ENCODE results near the gene PACSIN1. TPM values are rescaled to one million over a fixed set of nuclear protein-coding genes. Genes with fewer than 3 reads are reported as not detected.

PACSIN1 gene
- polyA plus RNA-seq, 1 donor (not counting 4 experiments of a cell fraction or from before 2014, with no cell fraction given), result not detected

DNA sequence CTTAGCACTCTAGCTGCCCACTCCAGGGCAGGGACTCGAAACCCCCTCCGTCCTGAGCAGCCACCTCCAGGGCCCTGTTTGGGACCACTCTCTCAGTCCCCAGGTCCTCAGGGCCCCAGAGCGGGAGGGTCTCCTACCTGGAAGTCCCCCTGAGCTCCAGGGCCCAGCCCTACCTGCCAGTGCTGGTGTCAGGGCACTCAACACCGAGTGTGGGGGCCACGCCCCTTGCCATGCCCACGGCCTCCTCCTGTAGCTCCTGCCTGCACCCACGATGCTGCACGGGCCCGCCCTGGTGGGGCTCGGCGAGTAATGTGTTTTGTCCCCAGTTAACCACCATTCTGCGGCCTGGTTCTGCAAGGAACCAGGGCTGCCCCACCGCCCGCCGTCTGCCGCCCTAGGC, 68.8 kb downstream of the PACSIN1 start:
- no peak overlapping the region for H2AFZ ChIP-seq (ENCODE audit: control insufficient read depth, low read length)
- H3K27me3 ChIP-seq (ENCODE audit: control insufficient read depth, extremely low read depth, insufficient read depth, low read length), result no peaks in the 10 kb centered on the region
- no peaks in the 10 kb centered on the region for H3K36me3 ChIP-seq (ENCODE audit: control insufficient read depth in 2 of 2, extremely low read depth in 1 of 2, insufficient read depth in 2 of 2, low read length in 2 of 2)
- H3K9ac ChIP-seq (ENCODE audit: control insufficient read depth, extremely low read depth, insufficient read depth, low read length), result no peak overlapping the region
- no peaks in the 10 kb centered on the region for H3K79me2 ChIP-seq (ENCODE audit: control insufficient read depth, insufficient read depth, low read length)
- no peak overlapping the region for H3K4me2 ChIP-seq (ENCODE audit: control insufficient read depth, extremely low read depth, insufficient read depth, low read depth, low read length)
- dilution Hi-C loops (cut with MboI; ENCODE audit: extremely low pct_ligation_motif_present, low sequenced_read_pairs), result no loop called here
- no peak for FAIRE-seq
- H3K27ac ChIP-seq (ENCODE audit: control insufficient read depth, insufficient read depth, low read length), result no peak overlapping the region
- no peak overlapping the region for H3K4me3 ChIP-seq (ENCODE audit: control insufficient read depth in 2 of 3, extremely low read depth in 1 of 3, insufficient read depth in 2 of 3, low read depth in 1 of 3, low read length in 3 of 3)
- no peaks in the 10 kb centered on the region for H4K20me1 ChIP-seq (ENCODE audit: control insufficient read depth, extremely low read depth, insufficient read depth, low read length)
- H3K4me1 ChIP-seq (ENCODE audit: control insufficient read depth, extremely low read depth, insufficient read depth, low read length), result no peaks in the 10 kb centered on the region
- DNase-seq (ENCODE audit: low read depth, low spot score), result no peak
- no peaks in the 10 kb centered on the region for H3K9me1 ChIP-seq (ENCODE audit: control insufficient read depth, extremely low read depth, insufficient read depth, low read length)
- no peak for TF ChIP-seq CTCF (optimal IDR thresholded peaks at IDR 0.05 in 1 of 3, IDR thresholded peaks at IDR 0.05 in 1 of 3, conservative IDR thresholded peaks at IDR 0.05 in 1 of 3; ENCODE audit: extremely low read depth in 1 of 3, insufficient read depth in 2 of 3, low read length in 3 of 3)
- TF ChIP-seq EZH2 (IDR thresholded peaks at IDR 0.05; ENCODE audit: low read length), result no peak
- no peaks in the 10 kb centered on the region for H3K9me3 ChIP-seq (ENCODE audit: control insufficient read depth, low read depth, low read length)

GRCh38 chr6:34535199-34535598, 69.3 kb downstream of the PACSIN1 start:
- H3K4me2 ChIP-seq (ENCODE audit: control insufficient read depth, extremely low read depth, insufficient read depth, low read depth, low read length), result no peak overlapping the region
- H3K27ac ChIP-seq (ENCODE audit: control insufficient read depth, insufficient read depth, low read length), result no peak overlapping the region

More at GRCh38 chr6:34535199-34535598, 69.3 kb downstream of the PACSIN1 start:
- Histone ChIP-seq H3K4me1 (ENCODE audit: control insufficient read depth, extremely low read depth, insufficient read depth, low read length) (no peaks in the 10 kb centered on the region), H3K36me3 (ENCODE audit: control insufficient read depth in 2 of 2, extremely low read depth in 1 of 2, insufficient read depth in 2 of 2, low read length in 2 of 2) (no peaks in the 10 kb centered on the region), H3K9ac (ENCODE audit: control insufficient read depth, extremely low read depth, insufficient read depth, low read length) (no peak overlapping the region), H3K27me3 (ENCODE audit: control insufficient read depth, extremely low read depth, insufficient read depth, low read length) (no peaks in the 10 kb centered on the region), H3K79me2 (ENCODE audit: control insufficient read depth, insufficient read depth, low read length) (no peaks in the 10 kb centered on the region), H4K20me1 (ENCODE audit: control insufficient read depth, extremely low read depth, insufficient read depth, low read length) (no peaks in the 10 kb centered on the region), H3K9me3 (ENCODE audit: control insufficient read depth, low read depth, low read length) (no peaks in the 10 kb centered on the region), H2AFZ (ENCODE audit: control insufficient read depth, low read length) (no peak overlapping the region), H3K4me3 (ENCODE audit: control insufficient read depth in 2 of 3, extremely low read depth in 1 of 3, insufficient read depth in 2 of 3, low read depth in 1 of 3, low read length in 3 of 3) (no peak overlapping the region), H3K9me1 (ENCODE audit: control insufficient read depth, extremely low read depth, insufficient read depth, low read length) (no peaks in the 10 kb centered on the region)
- no peak for TF ChIP-seq CTCF (optimal IDR thresholded peaks at IDR 0.05 in 1 of 3, IDR thresholded peaks at IDR 0.05 in 1 of 3, conservative IDR thresholded peaks at IDR 0.05 in 1 of 3; ENCODE audit: extremely low read depth in 1 of 3, insufficient read depth in 2 of 3, low read length in 3 of 3)
- TF ChIP-seq EZH2 (IDR thresholded peaks at IDR 0.05; ENCODE audit: low read length), result no peak
- DNase-seq (ENCODE audit: low read depth, low spot score) (no peak), FAIRE-seq (no peak)
- dilution Hi-C loops (cut with MboI; ENCODE audit: extremely low pct_ligation_motif_present, low sequenced_read_pairs), result no loop called here

All from keratinocyte (primary cell).